Right ventricle myocardium inferior (tissue), 1 donor: ENCODE data around the gene MEGF8. TPM values are rescaled to one million over a fixed set of nuclear protein-coding genes. Genes with fewer than 3 reads are reported as not detected.

Experiments used
- ATAC-seq: fragments of 200-7000 bp; cut with Tn5 transposase; one replicate; pipeline ENCODE4 v1.9.1; 2020; ENCODE audit warnings: mild to moderate bottlenecking, moderate library complexity
- DNase-seq: peaks from one replicate; pipeline ENCODE4 v3.0.0; 2021; ENCODE audit errors: missing footprints
- intact Hi-C: fragments of 100-400 bp; cut with DNase I; formaldehyde crosslinking; loops from one replicate; pipeline ENCODE4 v1.11.0; 2022
- total RNA-seq: library from RNA; stranded (reverse); fragmentation: NEBNext Ultra II Directional; extraction: Animal tissue kit (Norgen Biotek cat#: 25700); gene quantifications from one replicate; pipeline ENCODE4 v1.2.1, GENCODE V29; 2021
- donor health status: DM: no; HTN: yes; CAD: no; lungs with severe emphysema.

MEGF8 gene
- total RNA-seq, 1 donor from 2014 or later: 32.6 TPM

DNA sequence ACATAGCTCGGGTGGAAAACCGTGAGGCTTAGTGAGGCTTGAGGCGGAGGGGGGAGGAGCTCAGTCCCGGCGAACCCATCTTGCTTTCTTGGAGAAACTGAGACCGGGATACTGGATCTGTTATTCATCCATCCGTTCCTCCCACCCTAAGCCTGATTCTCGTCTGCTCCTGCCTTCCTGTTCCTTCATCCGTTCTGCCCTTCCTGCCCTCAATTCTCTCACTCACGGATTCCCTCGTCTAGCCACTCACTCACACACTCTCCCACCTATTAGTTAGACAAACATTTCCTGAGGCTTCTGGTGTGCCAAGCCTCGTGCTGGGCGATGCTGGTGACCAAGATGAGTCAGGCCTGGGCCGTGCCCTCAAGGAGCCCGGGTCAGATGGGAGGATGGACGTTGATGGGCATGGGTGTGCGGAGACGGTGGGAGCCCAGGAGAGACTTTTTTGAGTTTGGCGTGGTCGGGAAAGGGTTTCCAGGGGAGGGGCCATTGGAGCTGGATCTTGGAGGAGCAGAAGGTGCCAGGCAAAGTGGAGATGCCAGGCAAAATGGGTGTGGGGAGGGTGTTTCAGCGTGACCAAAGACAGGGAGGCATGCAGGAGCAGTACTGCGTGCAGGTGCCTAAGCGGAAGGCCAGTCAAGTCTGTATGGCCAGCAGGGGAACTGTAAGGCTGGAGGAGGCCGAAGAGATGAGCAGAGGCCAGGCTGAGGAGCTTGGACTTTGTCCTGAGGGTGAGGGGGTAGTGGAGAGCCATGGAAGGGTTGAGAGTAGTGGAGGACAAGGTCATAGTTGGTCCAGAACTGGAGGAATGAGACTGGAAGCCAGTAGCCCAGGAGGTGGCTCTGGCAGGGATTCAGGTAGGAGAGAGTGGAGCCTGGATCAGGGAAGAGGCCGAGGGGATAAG lies 72.1 kb downstream of the MEGF8 start:
- ATAC-seq: no peak

GRCh38 chr19:42400404-42400803 lies 75.0 kb downstream of the MEGF8 start:
- intact Hi-C loops: loop anchor here (2.0 kb wide), 1 partner anchor 76 kb away; the partner anchor contains the start of gene MEGF8
- ATAC-seq: no peak
- DNase-seq: no peak

More for the DNA sequence above, 72.1 kb downstream of the MEGF8 start:
- intact Hi-C loops: loop anchor here (5.0 to 10.0 kb wide), 2 partner anchors 35 to 153 kb away; partner anchors contain the start of gene GSK3A
- no peak for DNase-seq

DNA sequence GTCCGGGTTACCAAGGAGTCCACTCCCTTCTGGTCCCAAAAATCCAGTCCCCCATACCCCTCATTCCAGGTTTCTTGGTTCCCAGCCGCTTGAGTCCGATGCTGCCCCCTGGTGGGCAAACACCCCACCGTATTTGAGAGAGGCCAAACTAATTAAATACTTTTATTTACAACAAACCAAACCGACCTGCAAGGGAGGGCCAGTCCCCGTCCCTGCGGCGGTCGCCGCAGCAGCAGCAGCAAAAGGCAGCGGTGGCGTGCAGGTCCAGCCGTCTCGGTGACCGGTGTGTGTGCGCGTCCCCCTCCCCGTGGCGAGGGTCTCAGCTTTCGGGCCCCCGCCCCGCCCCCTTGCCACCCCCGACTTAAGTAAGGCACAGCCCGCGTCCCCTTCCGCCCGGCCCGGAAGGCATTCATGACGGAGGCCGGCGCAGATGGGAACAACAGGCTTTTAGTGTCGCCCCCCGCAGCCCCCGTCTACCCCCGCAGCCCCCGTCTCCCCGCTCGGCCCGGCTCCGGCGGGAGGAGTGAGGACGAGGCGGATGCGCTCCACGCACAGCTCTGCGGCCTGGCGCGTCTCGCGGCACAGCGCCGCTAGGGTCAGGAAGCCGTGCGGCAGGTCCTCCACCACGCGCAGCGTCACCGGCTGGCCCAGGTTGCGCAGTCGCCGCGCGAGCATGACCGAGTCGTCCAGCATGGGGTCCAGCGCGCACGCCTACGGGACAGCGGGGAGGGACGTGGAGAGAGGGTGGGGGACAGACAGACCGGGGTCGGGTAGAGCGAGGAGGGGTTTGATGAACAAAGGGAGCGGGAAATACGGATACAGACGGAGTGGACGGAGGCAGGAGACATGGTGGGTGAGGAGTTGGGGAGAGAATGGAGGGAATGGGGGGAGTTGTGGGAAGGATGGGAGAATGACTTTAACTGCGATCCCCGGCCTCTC lies 76.2 kb downstream of the MEGF8 start:
- ATAC-seq (peak; percentile 68), DNase-seq (peak; percentile 90)
- intact Hi-C loops: loop anchor here (2.0 kb wide), 1 partner anchor 77 kb away; the partner anchor contains the start of gene MEGF8

DNA sequence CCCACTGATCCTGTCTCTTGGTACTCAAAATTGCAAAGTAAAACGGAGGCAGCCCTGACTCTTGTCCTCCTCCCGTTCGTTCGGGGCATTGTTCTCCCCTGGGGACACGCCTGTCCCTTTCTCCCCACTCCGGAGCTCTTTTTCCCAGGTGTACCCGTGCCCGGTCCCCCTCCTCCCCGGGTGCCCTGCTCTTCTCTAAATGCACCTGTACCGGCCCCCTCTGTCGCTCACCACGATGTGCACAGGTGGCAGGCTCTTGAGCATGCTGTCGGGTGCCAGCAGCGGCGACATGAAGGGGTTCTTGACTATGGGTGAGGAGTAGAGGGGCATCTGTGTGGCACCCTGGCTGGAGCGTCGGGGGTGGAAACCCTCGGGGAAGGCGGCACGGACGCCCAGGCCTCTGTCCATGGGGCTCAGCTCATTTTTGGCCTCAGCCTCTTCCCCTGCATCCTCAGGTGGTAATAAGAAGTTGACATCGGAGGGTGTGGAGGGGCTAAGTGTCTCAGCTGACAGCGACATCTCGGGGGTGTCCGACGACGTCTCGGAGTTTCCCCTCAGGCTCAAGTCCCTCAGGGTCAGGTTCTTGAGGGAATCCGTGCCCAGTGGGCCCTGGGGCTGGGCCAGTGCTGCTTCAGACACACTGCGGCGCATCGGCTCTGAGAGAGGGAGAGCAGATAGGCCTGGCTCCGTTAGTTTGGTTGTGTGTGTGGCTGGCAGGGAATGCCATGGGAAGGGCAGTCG lies 77.1 kb downstream of the MEGF8 start:
- ATAC-seq (no peak), DNase-seq (no peak)
- intact Hi-C loops: no loop called here

GRCh38 chr19:42403586-42403985 lies 78.2 kb downstream of the MEGF8 start:
- intact Hi-C loops: no loop called here
- DNase-seq (no peak), ATAC-seq (no peak)

DNA sequence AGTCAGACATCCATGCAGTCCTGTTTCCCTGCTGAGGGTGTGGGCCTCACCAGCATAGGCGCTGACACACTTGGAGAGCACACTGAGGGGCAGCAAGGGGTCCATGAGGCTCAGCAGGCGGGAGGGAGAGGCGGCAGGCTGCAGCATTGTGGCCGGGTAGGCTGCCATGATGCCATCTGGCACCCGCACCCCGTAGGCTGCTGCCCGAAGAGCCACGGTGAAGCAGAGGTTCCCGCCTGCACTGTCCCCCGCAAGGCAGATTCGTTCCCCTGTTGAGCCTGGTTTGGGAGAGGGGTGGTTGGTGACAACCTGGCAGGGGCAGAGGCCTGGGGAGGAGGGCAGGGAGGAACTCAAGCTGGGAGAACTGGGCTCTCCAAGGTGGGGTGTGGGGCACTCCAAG lies 80.7 kb downstream of the MEGF8 start:
- DNase-seq: no peak
- ATAC-seq: no peak
- intact Hi-C loops: no loop called here

- ATAC-seq (no peak), DNase-seq (no peak)
- intact Hi-C loops: no loop called here
Measured at GRCh38 chr19:42407085-42407815, 81.8 kb downstream of the MEGF8 start.

DNA sequence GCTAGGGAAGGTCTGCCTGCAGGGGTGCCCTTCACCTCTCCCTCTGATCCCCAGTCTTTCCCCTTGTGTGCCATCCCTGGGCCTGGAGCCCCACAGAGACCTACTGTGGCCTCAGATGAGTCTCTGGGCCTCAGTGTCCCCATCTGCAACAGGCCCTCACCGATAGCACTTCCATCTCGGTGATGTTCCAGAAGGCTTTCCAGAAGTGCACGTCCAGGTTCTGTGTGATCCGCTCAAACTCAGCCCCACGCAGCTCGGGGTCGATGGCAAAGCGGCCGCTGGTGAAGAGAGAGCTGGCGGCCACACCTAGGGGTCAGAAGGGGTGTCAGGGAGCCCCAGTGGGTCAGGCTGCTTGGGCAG lies 82.4 kb downstream of the MEGF8 start:
- no peak for ATAC-seq
- DNase-seq: no peak
- intact Hi-C loops: no loop called here

- DNase-seq (no peak), ATAC-seq (peak; percentile 51)
- intact Hi-C loops: no loop called here
Measured at GRCh38 chr19:42409477-42409876, 84.0 kb downstream of the MEGF8 start.

- DNase-seq (no peak), ATAC-seq (no peak)
- intact Hi-C loops: no loop called here
Measured at GRCh38 chr19:42410371-42410770, 84.9 kb downstream of the MEGF8 start.

- DNase-seq: no peak
- intact Hi-C loops: no loop called here
- no peak for ATAC-seq
Measured at GRCh38 chr19:42411581-42412178, 86.2 kb downstream of the MEGF8 start.

- peak; percentile 18 for ATAC-seq
- no peak for DNase-seq
- intact Hi-C loops: no loop called here
Measured at GRCh38 chr19:42412227-42412626, 86.8 kb downstream of the MEGF8 start.

GRCh38 chr19:42412661-42413076 lies 87.2 kb downstream of the MEGF8 start:
- DNase-seq: no peak
- intact Hi-C loops: no loop called here
- peak; percentile 76 for ATAC-seq

GRCh38 chr19:42419309-42419708 lies 93.9 kb downstream of the MEGF8 start:
- DNase-seq (no peak), ATAC-seq (peak; percentile 33)
- intact Hi-C loops: no loop called here

DNA sequence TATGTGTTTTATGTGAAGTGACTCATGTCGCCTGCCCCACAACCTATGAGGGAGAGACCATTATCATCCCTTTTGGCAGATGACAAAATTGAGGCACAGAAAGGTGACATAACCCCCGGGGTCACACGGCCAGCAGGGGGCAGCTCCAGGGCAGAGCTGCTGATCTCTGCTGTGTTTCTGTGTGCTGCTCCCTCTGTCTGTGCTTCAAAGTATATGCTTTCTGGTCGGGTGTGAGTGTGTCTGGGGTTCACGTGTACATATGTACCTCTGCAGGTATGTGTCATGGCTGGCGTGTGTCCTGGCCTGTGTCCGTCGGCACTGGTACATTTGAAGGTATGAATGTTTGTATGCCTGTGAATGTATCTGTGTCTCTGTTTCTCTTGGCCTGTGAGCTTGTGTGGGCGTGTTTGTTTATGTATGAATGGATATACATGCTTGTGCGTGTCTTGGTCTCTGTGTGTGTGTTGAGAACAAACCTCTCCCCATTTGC lies 94.7 kb downstream of the MEGF8 start:
- intact Hi-C loops: loop anchor here (5.0 kb wide), 1 partner anchor 168 kb away; no protein-coding TSS in a partner anchor
- DNase-seq (no peak), ATAC-seq (no peak)

DNA sequence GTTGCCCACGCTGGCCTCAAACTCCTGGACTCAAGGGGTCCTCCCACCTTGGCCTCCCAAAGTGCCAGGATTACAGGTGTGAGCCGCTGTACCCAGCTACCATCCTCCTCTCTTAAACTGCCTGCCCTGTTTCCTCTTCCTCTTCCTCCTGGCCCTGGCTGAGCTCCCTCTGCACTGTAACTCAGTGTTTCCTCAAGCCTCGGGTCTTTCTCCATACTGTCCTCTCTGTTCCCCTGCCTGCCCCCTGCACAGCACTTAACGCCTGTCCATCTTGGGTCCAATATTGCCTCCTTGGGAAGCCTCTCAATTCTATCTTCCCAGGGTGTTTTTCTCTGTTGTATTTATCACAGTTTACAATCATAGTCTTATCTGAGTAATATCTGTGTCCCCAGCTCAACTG lies 95.7 kb downstream of the MEGF8 start:
- no peak for ATAC-seq
- intact Hi-C loops: loop anchor here (5.0 kb wide), 1 partner anchor 169 kb away; no protein-coding TSS in a partner anchor
- DNase-seq: no peak

- ATAC-seq (peak; percentile 14), DNase-seq (no peak)
- intact Hi-C loops: loop anchor here (5.0 kb wide), 1 partner anchor 169 kb away; no protein-coding TSS in a partner anchor
Measured at GRCh38 chr19:42421591-42422031, 96.2 kb downstream of the MEGF8 start.
